GM21529 (cell line): ENCODE results near the gene EIF4G1.

ENCODE experiments used
- ATAC-seq: cut with Tn5 transposase; IDR thresholded peaks from one replicate; pipeline ENCODE4 v1.9.1; 2021; ENCODE audit not compliant: unreplicated experiment

EIF4G1 gene

DNA sequence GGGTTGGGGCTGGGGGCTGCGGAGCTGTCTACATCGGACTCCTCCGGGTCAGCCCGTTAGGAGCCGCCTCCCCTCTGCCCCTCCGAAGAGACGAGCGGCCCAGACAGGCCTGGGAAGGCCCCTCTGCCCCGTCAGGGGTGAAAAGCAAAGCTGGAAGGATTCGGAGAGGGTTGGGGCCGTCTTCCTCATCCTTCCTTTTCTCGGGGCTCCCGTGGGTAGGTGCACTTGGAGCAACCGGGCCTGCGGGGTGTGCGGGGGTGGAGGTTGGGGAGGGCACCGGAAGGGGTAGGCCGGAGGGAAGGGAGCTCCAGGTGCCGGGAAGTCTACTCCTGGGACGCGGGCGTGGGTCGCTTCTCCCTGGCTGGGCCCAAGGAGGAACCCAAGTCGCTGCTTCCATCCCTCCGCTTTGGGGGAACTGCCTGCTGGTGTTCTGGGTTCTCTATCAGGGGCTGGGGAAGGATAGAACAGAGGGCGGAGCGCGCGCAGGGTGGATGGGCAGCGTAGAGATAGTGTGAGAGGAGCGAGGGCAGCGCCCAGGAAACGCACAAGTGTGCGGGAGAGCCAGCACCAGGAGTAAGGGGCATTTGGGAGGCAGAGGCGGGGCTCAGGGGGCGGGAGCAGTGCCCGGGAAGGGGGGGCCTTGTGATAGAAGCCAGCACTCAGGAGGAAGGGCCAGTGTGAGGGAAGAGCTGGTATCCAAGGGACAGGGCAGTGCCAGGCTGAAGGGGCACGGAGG lies 47.7 kb downstream of the EIF4G1 start:
- peak; percentile 15 for ATAC-seq

GRCh38 chr3:184362668-184363546 lies 48.5 kb downstream of the EIF4G1 start:
- ATAC-seq, result peak; percentile 83

DNA sequence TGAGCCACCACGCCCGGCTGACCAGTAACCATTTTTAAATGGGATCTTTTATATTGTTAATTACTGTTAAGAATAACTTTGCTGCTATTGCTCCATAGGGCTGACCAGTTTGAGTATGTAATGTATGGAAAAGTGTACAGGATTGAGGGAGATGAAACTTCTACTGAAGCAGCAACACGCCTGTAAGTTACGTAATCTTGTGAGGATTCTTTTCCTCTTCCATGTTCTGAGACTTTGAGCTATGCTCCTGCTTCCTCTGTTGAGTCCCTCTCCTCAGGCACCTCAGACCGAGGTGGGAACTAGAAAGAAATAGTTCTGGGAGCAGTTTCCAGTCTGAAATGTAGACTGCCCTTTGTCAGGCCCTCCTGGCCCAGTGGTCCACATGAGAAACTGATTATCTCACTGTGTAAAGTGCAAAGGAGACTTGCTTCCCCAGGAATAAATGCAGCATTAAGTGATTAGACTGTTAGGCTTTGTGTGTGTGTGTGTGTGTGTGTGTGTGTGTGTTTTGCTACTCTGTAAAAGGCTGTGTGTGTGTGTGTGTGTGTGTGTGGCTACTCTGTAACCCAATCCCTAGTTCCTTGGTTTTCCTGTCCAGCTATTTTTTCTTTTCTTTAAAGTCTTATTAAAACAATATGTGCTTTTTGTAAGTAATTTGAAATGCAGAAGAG lies 52.3 kb downstream of the EIF4G1 start:
- ATAC-seq, result no peak

- no peak for ATAC-seq
Measured at GRCh38 chr3:184368116-184368515, 53.7 kb downstream of the EIF4G1 start.

GRCh38 chr3:184368586-184369183 lies 54.3 kb downstream of the EIF4G1 start:
- no peak for ATAC-seq

DNA sequence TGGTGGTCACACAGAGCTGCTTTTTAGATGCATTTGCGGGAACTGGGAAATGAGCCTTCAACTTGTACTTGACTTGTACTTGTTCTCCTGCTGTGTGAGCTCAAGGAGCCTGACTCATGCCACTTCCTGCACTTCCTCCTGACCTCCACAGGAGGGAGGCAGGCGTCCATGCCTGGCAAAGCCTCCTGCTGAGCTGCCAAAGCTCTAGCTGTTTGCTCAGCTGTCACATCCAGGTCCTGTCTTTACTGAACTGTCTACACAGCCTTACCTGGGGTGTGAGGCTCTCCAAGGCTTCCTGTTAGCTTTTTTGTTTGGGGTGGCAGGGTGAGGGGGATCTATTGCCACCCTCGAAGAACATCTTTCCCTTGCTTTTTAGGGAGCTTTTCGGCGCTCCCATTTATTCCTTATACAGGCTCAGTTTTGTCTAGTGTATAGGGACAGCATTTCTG lies 57.2 kb downstream of the EIF4G1 start:
- ATAC-seq, result peak; percentile 92

DNA sequence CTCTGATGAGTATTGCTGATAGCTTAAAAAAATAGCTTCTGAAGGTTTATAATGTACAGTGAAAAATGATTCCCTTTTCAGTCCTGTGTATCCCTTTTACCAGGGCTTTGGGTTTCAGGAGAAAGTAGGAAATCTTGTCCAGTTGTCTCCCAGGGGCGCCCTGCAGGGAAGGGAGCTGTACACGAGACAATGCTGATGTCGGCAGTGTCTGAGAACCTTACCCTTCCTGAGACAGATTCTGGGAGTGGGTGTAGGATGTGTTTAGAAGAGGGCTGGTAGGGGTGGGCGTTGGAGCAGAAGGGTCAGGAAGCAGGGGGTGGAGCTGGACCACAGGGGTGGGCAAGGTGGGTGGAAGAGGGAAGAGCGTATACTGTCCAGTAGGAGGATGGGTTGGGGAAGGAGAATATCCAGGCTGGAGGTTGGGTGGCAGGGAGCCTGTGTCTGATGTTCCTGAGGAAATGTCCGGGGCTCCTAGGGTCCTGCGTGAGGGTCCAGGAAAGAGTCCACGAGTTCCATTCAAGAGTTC lies 58.0 kb downstream of the EIF4G1 start:
- ATAC-seq, result no peak

GRCh38 chr3:184372911-184373310 lies 58.5 kb downstream of the EIF4G1 start:
- no peak for ATAC-seq

DNA sequence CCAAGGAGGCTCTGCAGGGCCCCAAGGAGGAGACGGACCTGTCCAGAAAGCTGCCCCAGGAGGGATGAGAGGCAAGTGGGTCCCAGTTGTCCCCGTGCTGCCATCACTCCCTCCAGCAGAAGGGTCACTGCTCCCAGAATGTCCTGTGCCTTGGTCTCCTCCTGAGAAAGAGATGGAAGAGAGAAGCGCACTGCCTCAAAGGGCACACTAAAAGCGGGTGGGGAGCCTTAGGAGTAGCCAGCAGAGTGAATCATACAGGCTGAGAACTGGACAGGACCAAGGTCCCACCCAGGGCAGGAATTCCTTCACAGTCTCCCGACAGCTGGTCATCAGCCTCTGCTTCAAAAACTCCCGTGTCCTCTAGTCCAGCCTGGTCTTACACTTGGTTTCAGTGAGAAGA lies 59.0 kb downstream of the EIF4G1 start:
- ATAC-seq, result no peak

GRCh38 chr3:184375747-184376461 lies 61.5 kb downstream of the EIF4G1 start:
- no peak for ATAC-seq

DNA sequence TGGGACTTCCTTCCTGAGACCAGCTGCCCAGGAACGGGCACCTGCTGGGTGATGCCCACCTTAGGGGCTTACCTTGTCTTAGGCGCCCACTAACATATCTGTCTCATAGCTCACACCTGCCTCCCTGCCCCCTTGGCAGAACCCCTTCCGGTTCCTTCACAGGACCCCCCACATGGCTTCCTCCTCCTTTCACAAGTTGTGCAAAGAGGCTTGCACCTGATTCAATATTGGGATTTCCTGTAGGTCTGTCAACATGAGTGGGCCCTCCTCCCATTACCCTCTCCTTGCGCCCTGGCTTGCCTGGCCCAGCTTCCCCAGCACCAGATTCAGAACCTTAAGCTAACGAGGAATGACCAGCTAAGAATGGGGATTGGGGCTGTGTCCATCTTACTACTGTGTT lies 63.0 kb downstream of the EIF4G1 start:
- no peak for ATAC-seq

GRCh38 chr3:184377882-184378445 lies 63.6 kb downstream of the EIF4G1 start, which contains the start of gene THPO:
Gene THPO, minus strand, starts transcription at chr3:184378207. Its CDS starts 1,948 bp downstream, at chr3:184376259.
- no peak for ATAC-seq

DNA sequence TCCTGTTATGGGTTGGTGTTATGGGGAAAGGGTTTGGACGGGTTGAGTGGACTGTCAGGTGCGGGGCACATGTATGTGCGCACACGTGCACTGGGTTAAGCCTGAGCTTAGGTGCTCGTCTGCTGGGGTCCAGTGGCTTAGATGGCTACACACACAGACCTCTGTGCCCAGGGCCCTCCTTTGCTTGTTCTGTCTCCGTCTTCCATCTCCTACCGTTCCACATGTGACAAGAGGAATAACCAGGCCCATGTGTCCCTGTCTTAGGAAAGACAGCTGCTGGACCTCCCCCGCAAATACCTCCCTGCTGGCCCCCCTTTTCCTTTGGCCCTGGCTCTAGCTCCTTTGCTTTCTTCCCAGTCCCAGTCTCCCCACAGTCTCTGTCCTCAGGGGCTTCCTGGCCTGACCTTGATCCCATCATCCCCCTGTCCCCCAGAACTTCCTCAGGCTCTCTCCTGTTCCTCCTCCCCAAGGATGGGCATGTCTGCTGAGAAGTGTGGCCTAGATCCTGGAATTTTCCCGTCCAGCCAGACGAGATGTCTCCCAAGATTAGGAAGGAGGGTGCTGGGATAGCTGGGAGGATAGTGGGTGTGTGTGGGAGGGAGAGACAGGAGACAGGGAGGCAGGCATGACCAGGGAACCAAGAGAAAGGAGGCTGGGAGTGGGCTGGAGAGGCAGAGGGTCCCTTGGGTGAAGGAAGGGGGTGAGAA lies 64.4 kb downstream of the EIF4G1 start:
- ATAC-seq, result no peak

DNA sequence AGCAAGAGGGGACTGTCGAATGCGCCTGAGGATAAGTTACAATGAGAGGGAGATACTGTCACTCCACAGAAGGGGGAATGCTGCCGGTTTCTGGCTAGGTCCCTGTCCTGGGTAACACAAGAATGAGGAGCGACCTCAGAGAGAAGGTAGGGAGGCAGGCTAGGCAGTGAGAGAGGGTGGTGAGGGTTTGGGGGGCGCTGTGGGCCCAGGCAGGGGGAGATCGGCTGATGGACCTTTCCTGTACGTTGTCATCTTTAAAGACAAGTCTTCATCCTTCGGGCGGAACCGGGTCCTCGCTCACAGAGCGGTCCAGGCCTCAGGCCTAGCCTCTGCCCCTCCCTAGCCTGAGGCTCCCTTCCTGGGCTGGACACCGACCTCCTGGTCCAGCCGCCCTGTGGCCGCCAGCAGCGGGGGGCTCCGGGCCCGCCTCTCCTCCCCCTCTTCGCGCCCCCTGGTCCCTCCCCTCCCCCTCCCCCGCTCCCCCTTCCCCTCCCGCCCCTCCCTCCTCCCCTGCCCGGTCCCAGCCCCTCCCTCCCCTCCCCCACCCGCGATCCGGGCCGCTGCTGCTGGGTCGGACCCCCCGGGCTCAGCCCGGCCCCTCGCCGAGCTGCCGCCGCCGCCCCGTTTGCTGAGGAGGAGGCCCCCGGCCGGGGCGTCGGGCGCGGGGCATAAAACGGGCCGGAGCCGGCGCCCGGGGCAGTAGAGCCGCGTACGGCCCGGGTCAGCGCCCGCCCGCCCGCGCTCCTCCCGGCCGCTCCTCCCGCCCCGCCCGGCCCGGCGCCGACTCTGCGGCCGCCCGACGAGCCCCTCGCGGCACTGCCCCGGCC lies 65.2 kb downstream of the EIF4G1 start, which contains the start of gene CHRD:
TSS of gene CHRD (plus strand) at position 697 of the 827 bp plus-strand sequence. CDS start 265 bp downstream, outside the sequence.
- no peak for ATAC-seq

- ATAC-seq, result no peak
Measured at GRCh38 chr3:184380185-184380626, 65.8 kb downstream of the EIF4G1 start.

- no peak for ATAC-seq
Measured at GRCh38 chr3:184380627-184381260, 66.3 kb downstream of the EIF4G1 start.
